Esophagus muscularis mucosa (tissue), 4 donors: ENCODE results near the gene TECR. TPM values are rescaled to one million over a fixed set of nuclear protein-coding genes. Genes with fewer than 3 reads are reported as not detected.
"Not testable (repeated sequence)": the region's sequence is repeated elsewhere in the genome, so short reads cannot be mapped to it uniquely, and the experiment has no call there.

ENCODE experiments used
- DNase-seq: peaks from one replicate; pipeline ENCODE4 v3.0.0-alpha.2; 2017; ENCODE audit errors: extremely low spot score
- H3K27ac ChIP-seq, 4 donors: fragments of 200-600 bp; sonication (generic); replicated peaks in 1 of 4; 1 replicate in 3 of 4; 2 replicates in 1 of 4; pipeline ENCODE4 v1.5.1; 2016 to 2019; ENCODE audit warnings: mild to moderate bottlenecking in 1 of 4
- H3K27me3 ChIP-seq, 4 donors: fragments of 200-600 bp; sonication (generic); one replicate each; pipeline versions ENCODE4 v1.5.1 to v1.6.0; 2016 to 2019
- H3K36me3 ChIP-seq, 4 donors: fragments of 200-600 bp; sonication (generic); one replicate each; pipeline ENCODE4 v1.5.1; 2016 to 2019
- H3K4me1 ChIP-seq, 4 donors: fragments of 200-600 bp; sonication (generic); one replicate each; pipeline ENCODE4 v1.5.1; 2016 to 2019
- H3K4me3 ChIP-seq, 4 donors: fragments of 200-600 bp; sonication (generic); 1 replicate in 2 of 4; 2 replicates in 2 of 4; pipeline ENCODE4 v1.5.1; 2016 to 2019; ENCODE audit warnings: mild to moderate bottlenecking in 4 of 4, moderate library complexity in 1 of 4
- H3K9me3 ChIP-seq, 4 donors: fragments of 200-600 bp; sonication (generic); 1 replicate in 3 of 4; 2 replicates in 1 of 4; pipeline ENCODE4 v1.5.1; 2016 to 2019
- EP300 ChIP-seq: sonication (generic); formaldehyde crosslinking; IDR thresholded peaks from one replicate; pipeline ENCODE4 v1.6.1; 2017; ENCODE audit warnings: antibody characterized with exemption
- POLR2A ChIP-seq: fragments of 450-650 bp; IDR thresholded peaks from one replicate; pipeline ENCODE4 v1.6.1; 2017; ENCODE audit warnings: antibody characterized with exemption, moderate library complexity, mild to moderate bottlenecking, low read depth
- POLR2AphosphoS5 ChIP-seq, 2 donors: sonication (generic); formaldehyde crosslinking; IDR thresholded peaks; one replicate each; pipeline ENCODE4 v1.6.1; 2017; ENCODE audit warnings: antibody characterized with exemption in 2 of 2
- WGBS: methylation state at CpG from one replicate; pipeline ENCODE4 v1.1.5; 2018; 5-methylcytosine and 5-hydroxymethylcytosine counted together
- intact Hi-C: fragments of 100-400 bp; cut with DNase I; formaldehyde crosslinking; loops from one replicate; pipeline ENCODE4 v1.15.1; 2023
- total RNA-seq, 4 donors: library from RNA; depleted of rRNA; stranded (reverse); fragments of >200 nt; gene quantifications; one replicate each; pipeline versions ENCODE4 v1.1.0 to v1.2.1, GENCODE V29; 2016
- TF ChIP-seq, protein P1 (sequence below), 3 experiments: fragments of 200-600 bp in 2 of 3; fragments of 450-650 bp in 1 of 3; sonication (generic) in 2 of 3; IDR thresholded peaks; one replicate each; pipeline ENCODE4 v1.5.1; 2017 to 2019; ENCODE audit warnings: antibody characterized with exemption in 3 of 3, mild to moderate bottlenecking in 2 of 3, moderate library complexity in 1 of 3

The TECR gene
- total RNA-seq, 4 donors from 2014 or later, result 18.7 to 32.7 (median 25.7) TPM

- no peak for DNase-seq
- 36% methylated on average over 6 of the region's 6 CpGs for WGBS
- Histone ChIP-seq H3K4me3 (no peak within 1 kb of the TSS), H3K9me3 (no peaks in the 10 kb centered on the region), H3K36me3 (no peaks in the 10 kb centered on the region), H3K4me1 (no peaks in the 10 kb centered on the region), H3K27ac (no peak within 1 kb of the TSS), H3K27me3 (no peaks in the 10 kb centered on the region)
- no peak for TF ChIP-seq POLR2AphosphoS5 (IDR thresholded peaks at IDR 0.05)
- no peak for TF ChIP-seq EP300
- TF ChIP-seq, protein P1, sequence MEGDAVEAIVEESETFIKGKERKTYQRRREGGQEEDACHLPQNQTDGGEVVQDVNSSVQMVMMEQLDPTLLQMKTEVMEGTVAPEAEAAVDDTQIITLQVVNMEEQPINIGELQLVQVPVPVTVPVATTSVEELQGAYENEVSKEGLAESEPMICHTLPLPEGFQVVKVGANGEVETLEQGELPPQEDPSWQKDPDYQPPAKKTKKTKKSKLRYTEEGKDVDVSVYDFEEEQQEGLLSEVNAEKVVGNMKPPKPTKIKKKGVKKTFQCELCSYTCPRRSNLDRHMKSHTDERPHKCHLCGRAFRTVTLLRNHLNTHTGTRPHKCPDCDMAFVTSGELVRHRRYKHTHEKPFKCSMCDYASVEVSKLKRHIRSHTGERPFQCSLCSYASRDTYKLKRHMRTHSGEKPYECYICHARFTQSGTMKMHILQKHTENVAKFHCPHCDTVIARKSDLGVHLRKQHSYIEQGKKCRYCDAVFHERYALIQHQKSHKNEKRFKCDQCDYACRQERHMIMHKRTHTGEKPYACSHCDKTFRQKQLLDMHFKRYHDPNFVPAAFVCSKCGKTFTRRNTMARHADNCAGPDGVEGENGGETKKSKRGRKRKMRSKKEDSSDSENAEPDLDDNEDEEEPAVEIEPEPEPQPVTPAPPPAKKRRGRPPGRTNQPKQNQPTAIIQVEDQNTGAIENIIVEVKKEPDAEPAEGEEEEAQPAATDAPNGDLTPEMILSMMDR (IDR thresholded peaks at IDR 0.05), result no peak
- TF ChIP-seq POLR2A, result no peak
- intact Hi-C loops, result no loop called here
These were observed 53.5 kb downstream of the TECR start, which contains the start of gene CLEC17A for GRCh38 chr19:14582894-14583340. CLEC17A (plus strand) TSS chr19:14583084; CDS start chr19:14583161, 77 bp downstream.

DNA sequence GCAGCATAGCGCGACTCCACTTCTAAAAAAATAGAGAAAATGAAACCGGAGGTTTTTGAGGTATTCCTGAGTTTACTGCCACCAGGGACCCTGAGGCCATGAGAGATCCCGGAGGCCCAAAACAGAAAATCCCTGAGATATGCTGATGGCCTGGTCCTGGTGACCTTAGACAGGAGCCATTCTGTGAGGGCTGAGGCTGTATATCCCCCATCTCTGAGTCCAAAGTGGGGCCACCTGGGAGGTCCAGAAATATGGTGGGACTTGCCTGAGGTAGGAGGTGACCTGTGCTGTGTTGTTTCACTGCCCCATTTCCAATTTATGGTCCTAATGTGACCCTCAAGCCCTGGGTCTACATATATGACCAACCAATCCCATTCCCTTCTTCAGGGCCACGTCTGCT, 55.0 kb downstream of the TECR start:
- H3K4me3 ChIP-seq, H3K27ac ChIP-seq, H3K9me3 ChIP-seq, DNase-seq, H3K36me3 ChIP-seq, intact Hi-C loops, H3K27me3 ChIP-seq, H3K4me1 ChIP-seq: not testable (repeated sequence)
- 94% methylated on average over 5 of the region's 5 CpGs for WGBS

DNA sequence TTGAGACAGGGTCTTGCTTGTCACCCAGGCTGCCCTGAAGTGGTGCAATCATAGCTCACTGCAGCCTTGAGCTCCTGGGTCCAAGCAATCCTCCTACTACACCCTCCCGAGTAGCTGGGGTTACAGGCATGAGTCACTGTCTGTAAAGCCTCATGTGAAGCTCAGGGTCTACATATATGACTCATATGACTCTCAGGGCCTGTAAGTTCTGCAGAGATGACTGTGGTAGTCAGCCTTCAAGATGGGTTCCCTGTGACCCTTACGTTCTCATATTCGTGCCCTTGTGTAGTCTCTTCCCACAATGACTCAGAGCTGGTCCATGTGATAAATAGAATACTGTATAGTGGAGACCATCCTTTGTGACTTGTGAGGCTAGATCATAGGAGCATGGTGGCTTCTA, 55.8 kb downstream of the TECR start:
- H3K27me3 ChIP-seq, H3K4me1 ChIP-seq, H3K36me3 ChIP-seq, H3K9me3 ChIP-seq, H3K27ac ChIP-seq, DNase-seq, intact Hi-C loops, H3K4me3 ChIP-seq: not testable (repeated sequence)
- WGBS, result 62% methylated on average over 3 of the region's 3 CpGs

DNA sequence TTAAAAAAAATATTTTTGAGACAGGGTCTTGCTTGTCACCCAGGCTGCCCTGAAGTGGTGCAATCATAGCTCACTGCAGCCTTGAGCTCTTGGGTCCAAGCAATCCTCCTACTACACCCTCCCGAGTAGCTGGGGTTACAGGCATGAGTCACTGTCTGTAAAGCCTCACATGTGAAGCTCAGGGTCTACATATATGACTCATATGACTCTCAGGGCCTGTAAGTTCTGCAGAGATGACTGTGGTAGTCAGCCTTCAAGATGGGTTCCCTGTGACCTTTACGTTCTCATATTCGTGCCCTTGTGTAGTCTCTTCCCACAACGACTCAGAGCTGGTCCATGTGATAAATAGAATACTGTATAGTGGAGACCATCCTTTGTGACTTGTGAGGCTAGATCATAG, 60.0 kb downstream of the TECR start:
- H3K27ac ChIP-seq, H3K4me1 ChIP-seq, H3K9me3 ChIP-seq, intact Hi-C loops, H3K4me3 ChIP-seq, DNase-seq, H3K36me3 ChIP-seq: not testable (repeated sequence)
- peaks cover 0 to 24% (median 0%) of the 10 kb centered on the region in 4 donors for H3K27me3 ChIP-seq
- no CpG with 5 or more reads among the region's 4 CpGs for WGBS

GRCh38 chr19:14595558-14595957, 66.2 kb downstream of the TECR start:
- Histone ChIP-seq H3K36me3 (no peaks in the 10 kb centered on the region), H3K4me3 (no peak overlapping the region), H3K27me3 (peaks cover 0 to 32% (median 0%) of the 10 kb centered on the region in 4 donors), H3K27ac (no peak overlapping the region), H3K9me3 (no peaks in the 10 kb centered on the region), H3K4me1 (no peaks in the 10 kb centered on the region)
- TF ChIP-seq EP300, result no peak
- intact Hi-C loops, result no loop called here
- no peak for DNase-seq
- WGBS, result 84% methylated on average over 3 of the region's 3 CpGs

GRCh38 chr19:14599548-14600147, 70.3 kb downstream of the TECR start:
- 89% methylated on average over 6 of the region's 8 CpGs for WGBS
- intact Hi-C loops, result no loop called here
- Histone ChIP-seq H3K4me1 (no peaks in the 10 kb centered on the region), H3K27me3 (peaks cover 0 to 11% (median 0%) of the 10 kb centered on the region in 4 donors), H3K36me3 (no peaks in the 10 kb centered on the region), H3K9me3 (peaks cover 0 to 13% (median 3%) of the 10 kb centered on the region in 4 donors), H3K4me3 (no peak overlapping the region), H3K27ac (no peak overlapping the region)
- no peak for TF ChIP-seq EP300
- no peak for TF ChIP-seq POLR2A
- TF ChIP-seq POLR2AphosphoS5 (IDR thresholded peaks at IDR 0.05), result no peak
- TF ChIP-seq, protein P1 (IDR thresholded peaks at IDR 0.05), result no peak
- no peak for DNase-seq

DNA sequence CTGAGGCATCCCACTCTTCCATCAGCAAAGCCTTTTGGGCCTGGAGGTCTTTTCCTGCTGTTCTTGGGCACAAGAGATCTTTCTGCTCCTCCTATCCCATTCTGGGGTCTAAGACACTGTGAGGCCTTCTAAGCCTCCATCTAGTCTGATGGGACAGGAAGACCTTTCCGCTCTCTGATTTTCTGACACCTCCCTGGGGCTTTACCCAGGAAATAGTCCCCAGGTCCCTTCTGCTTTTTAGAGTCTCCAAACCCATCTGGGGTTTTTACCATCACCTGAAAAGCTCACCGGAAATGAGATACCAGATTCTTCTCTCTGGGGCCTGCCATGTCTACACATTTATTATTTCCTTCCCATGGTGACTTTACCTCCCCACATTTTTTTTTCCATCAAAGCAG, 74.6 kb downstream of the TECR start:
- H3K27me3 ChIP-seq, result peaks cover 0 to 4% (median 0%) of the 10 kb centered on the region in 4 donors
- no peaks in the 10 kb centered on the region for H3K4me1 ChIP-seq
- no peak overlapping the region for H3K27ac ChIP-seq
- 88% methylated on average over 2 of the region's 2 CpGs for WGBS
- TF ChIP-seq POLR2AphosphoS5 (IDR thresholded peaks at IDR 0.05), result no peak
- TF ChIP-seq, protein P1 (IDR thresholded peaks at IDR 0.05), result no peak
- TF ChIP-seq EP300, result no peak
- no peak for TF ChIP-seq POLR2A
- intact Hi-C loops, result no loop called here
- no peaks in the 10 kb centered on the region for H3K36me3 ChIP-seq
- peaks cover 0 to 13% (median 3%) of the 10 kb centered on the region in 4 donors for H3K9me3 ChIP-seq
- no peak overlapping the region for H3K4me3 ChIP-seq
- DNase-seq, result no peak
